Vagina (tissue), 2 donors: ENCODE measurements around the gene SLCO2A1. TPM values are rescaled to one million over a fixed set of nuclear protein-coding genes. Genes with fewer than 3 reads are reported as not detected.
A peak's percentile ranks its signal among the peaks of the same experiment; 100 is the strongest.

ENCODE experiments used
- DNase-seq, 2 donors: peaks; one replicate each; pipeline ENCODE4 v3.0.0-alpha.2; 2017; ENCODE audit errors: extremely low spot score in 2 of 2
- H3K27ac ChIP-seq: fragments of 200-600 bp; sonication (generic); one replicate; pipeline ENCODE4 v1.5.1; 2019
- H3K27me3 ChIP-seq: fragments of 200-600 bp; sonication (generic); one replicate; pipeline ENCODE4 v1.5.1; 2019
- H3K36me3 ChIP-seq, 2 donors: fragments of 200-600 bp; sonication (generic); one replicate each; pipeline ENCODE4 v1.5.1; 2017 to 2019
- H3K4me1 ChIP-seq: fragments of 200-600 bp; sonication (generic); one replicate; pipeline ENCODE4 v1.5.1; 2019
- H3K4me3 ChIP-seq, 2 donors: fragments of 200-600 bp; sonication (generic); 1 replicate in 1 of 2; 2 replicates in 1 of 2; pipeline ENCODE4 v1.5.1; 2016 to 2019
- H3K9me3 ChIP-seq: fragments of 200-600 bp; sonication (generic); one replicate; pipeline ENCODE4 v1.5.1; 2019
- CTCF ChIP-seq, 3 experiments: fragments of 450-650 bp in 2 of 3; fragments of 200-600 bp in 1 of 3; sonication (generic) in 1 of 3; IDR thresholded peaks; one replicate each; pipeline ENCODE4 v1.5.1; 2017 to 2019; ENCODE audit warnings: antibody characterized with exemption in 3 of 3, mild to moderate bottlenecking in 2 of 3, moderate library complexity in 2 of 3
- POLR2A ChIP-seq, 2 donors: fragments of 450-650 bp; IDR thresholded peaks; one replicate each; pipeline ENCODE4 v1.6.1; 2017; ENCODE audit warnings: antibody characterized with exemption in 2 of 2, mild to moderate bottlenecking in 2 of 2, moderate library complexity in 2 of 2
- POLR2AphosphoS5 ChIP-seq, 2 donors: sonication (generic); formaldehyde crosslinking; IDR thresholded peaks; one replicate each; pipeline ENCODE4 v1.9.0; 2017; ENCODE audit warnings: antibody characterized with exemption in 2 of 2, mild to moderate bottlenecking in 2 of 2, low read depth in 1 of 2; ENCODE audit not compliant: insufficient read depth in 1 of 2
- intact Hi-C: fragments of 100-400 bp; cut with DNase I; formaldehyde crosslinking; loops from one replicate; pipeline ENCODE4 v1.15.1; 2023
- total RNA-seq: library from RNA; depleted of rRNA; stranded (reverse); fragments of >200 nt; gene quantifications from one replicate; pipeline ENCODE4 v1.2.3, GENCODE V29; 2016

SLCO2A1 gene
- total RNA-seq, 1 donor from 2014 or later: 40.3 TPM

DNA sequence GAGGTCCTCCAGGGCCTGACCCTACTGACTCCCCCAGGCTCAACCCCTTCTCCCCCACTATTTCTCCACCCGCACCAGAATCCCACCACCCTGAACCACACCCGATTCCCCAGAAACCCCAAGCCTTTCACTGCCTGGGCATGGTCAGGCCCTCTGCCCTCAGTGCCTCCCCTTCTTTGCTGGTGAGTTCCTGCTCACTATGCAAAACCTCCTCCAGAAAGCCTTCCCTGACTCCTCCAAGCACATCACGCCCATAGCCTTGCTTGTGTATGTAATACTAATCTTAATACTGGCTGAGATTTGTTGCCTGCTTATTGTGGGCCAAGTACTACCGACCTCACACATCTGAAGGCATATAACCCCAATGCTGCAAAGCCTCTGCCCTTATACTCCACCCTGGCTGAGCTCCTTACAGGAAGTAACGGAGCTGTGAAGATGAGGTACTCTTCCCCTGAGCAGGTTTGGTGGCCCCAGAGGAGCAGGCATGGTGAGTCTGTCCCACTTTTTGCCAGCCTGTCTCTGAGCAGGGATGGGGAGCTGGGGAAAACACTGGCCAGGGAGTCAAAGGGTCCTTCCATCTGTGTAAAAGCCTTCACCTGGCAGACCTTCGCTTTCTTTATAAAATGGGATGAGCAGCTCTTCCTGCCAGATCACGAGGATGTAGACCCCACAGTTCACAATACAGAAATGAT, 143.5 kb downstream of the SLCO2A1 start:
- no peaks in the 10 kb centered on the region for H3K27me3 ChIP-seq
- H3K9me3 ChIP-seq: no peaks in the 10 kb centered on the region
- H3K36me3 ChIP-seq: no peaks in the 10 kb centered on the region
- no peaks in the 10 kb centered on the region for H3K4me1 ChIP-seq
- TF ChIP-seq POLR2AphosphoS5 (IDR thresholded peaks at IDR 0.05; ENCODE audit: insufficient read depth in 1 of 2, low read depth in 1 of 2) (no peak), POLR2A (IDR thresholded peaks at IDR 0.05) (no peak), CTCF (IDR thresholded peaks at IDR 0.05) (no peak)
- DNase-seq: peak; percentile 72 to 74
- intact Hi-C loops: no loop called here
- H3K4me3 ChIP-seq: no peak overlapping the region
- no peak overlapping the region for H3K27ac ChIP-seq

DNA sequence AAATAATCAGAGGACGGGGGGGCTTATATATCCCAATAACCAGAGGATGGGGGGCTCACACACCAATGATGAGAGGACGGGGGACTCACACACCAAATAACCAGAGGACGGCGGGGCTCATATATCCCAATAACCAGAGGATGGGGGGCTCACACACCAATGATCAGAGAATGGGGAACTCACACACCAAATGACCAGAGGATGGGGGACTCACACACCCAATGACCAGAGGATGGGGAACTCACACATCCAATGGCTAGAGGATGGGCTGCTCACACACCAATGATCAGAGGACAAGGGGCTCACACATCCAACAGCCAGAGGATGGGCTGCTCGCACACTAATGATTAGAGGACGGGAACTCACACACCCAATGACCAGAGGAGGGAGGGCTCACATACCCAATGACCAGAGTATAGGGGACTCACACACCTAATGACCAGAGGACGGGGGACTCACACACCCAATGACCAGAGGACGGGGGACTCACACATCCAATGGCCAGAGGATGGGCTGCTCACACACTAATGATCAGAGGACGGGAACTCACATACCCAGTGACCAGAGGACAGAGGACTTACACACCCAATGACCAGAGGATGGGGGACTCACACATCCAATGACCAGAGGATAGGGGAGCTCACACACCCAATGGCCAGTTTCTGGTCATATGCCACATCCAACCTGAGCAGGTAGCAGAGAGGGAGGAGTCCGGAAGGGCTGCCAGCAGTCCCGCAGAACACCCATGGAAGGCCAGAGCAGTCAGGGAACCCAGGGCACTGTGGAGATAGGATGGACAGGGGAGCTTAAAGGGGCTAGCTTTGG, 144.6 kb downstream of the SLCO2A1 start:
- H3K27ac ChIP-seq: no peak overlapping the region
- intact Hi-C loops: no loop called here
- H3K27me3 ChIP-seq: no peaks in the 10 kb centered on the region
- no peaks in the 10 kb centered on the region for H3K4me1 ChIP-seq
- H3K4me3 ChIP-seq: no peak overlapping the region
- H3K9me3 ChIP-seq: no peaks in the 10 kb centered on the region
- no peak for TF ChIP-seq POLR2A (IDR thresholded peaks at IDR 0.05)
- no peak for TF ChIP-seq CTCF (IDR thresholded peaks at IDR 0.05)
- TF ChIP-seq POLR2AphosphoS5 (IDR thresholded peaks at IDR 0.05; ENCODE audit: insufficient read depth in 1 of 2, low read depth in 1 of 2): no peak
- no peaks in the 10 kb centered on the region for H3K36me3 ChIP-seq
- DNase-seq: peak; percentile 74 to 78

- peak; percentile 54 to 72 for DNase-seq
- no peak overlapping the region for H3K4me3 ChIP-seq
- H3K36me3 ChIP-seq: no peaks in the 10 kb centered on the region
- no peak overlapping the region for H3K27ac ChIP-seq
- H3K4me1 ChIP-seq: no peaks in the 10 kb centered on the region
- no peak for TF ChIP-seq POLR2A (IDR thresholded peaks at IDR 0.05)
- no peaks in the 10 kb centered on the region for H3K9me3 ChIP-seq
- intact Hi-C loops: no loop called here
- no peaks in the 10 kb centered on the region for H3K27me3 ChIP-seq
These were observed 145.5 kb downstream of the SLCO2A1 start for GRCh38 chr3:133884054-133884886.

- Histone ChIP-seq H3K4me1 (no peaks in the 10 kb centered on the region), H3K27ac (no peak overlapping the region), H3K27me3 (no peaks in the 10 kb centered on the region), H3K4me3 (no peak overlapping the region), H3K9me3 (no peaks in the 10 kb centered on the region), H3K36me3 (no peaks in the 10 kb centered on the region)
- TF ChIP-seq POLR2A (IDR thresholded peaks at IDR 0.05): no peak
- TF ChIP-seq CTCF (IDR thresholded peaks at IDR 0.05): no peak
- TF ChIP-seq POLR2AphosphoS5 (IDR thresholded peaks at IDR 0.05; ENCODE audit: insufficient read depth in 1 of 2, low read depth in 1 of 2): no peak
- peak; percentile 44 to 46 for DNase-seq
- intact Hi-C loops: no loop called here
These were observed 146.1 kb downstream of the SLCO2A1 start for GRCh38 chr3:133883641-133884040.

DNA sequence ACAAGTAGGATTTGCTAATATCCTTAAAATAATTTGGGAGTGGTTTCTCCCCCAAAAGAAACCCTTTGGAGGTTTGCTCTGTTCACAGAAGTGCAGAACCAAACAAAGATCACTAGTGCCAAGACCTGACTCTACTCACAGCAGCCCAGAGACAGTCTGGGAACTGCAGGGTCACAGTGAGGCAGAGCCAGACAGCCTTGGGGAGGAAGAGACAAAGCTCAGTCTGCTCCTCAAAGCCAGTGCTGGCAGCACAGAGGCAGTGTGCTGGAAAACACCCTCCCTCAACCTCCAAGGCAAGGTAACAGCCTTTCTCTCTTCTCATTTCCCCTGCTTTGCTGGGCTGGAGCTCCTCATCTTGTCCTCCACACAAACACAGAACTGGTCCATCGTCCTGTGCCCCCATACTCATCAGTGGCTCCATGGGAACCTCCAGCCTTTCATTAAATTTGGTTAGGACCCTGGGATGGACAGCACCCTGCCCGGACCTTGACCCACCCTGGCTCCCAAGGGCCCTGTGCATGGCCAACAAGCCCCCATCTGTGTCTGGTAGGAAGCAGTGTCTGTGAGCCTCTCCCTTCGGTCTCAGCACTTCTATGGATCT, 146.6 kb downstream of the SLCO2A1 start:
- Histone ChIP-seq H3K4me3 (no peak overlapping the region), H3K9me3 (no peaks in the 10 kb centered on the region), H3K27me3 (no peaks in the 10 kb centered on the region), H3K36me3 (no peaks in the 10 kb centered on the region), H3K4me1 (no peaks in the 10 kb centered on the region), H3K27ac (no peak overlapping the region)
- intact Hi-C loops: no loop called here
- peak; percentile 64 to 67 for DNase-seq
- TF ChIP-seq POLR2A (IDR thresholded peaks at IDR 0.05) (no peak), POLR2AphosphoS5 (IDR thresholded peaks at IDR 0.05; ENCODE audit: insufficient read depth in 1 of 2, low read depth in 1 of 2) (no peak), CTCF (IDR thresholded peaks at IDR 0.05) (no peak)
